HG03469 (cell line): Measurements from ENCODE around the gene MINAR2.

ENCODE experiments used
- ATAC-seq: cut with Tn5 transposase; IDR thresholded peaks from one replicate; pipeline ENCODE4 v1.9.1; 2021; ENCODE audit warnings: mild to moderate bottlenecking, moderate library complexity, moderate number of reproducible peaks; ENCODE audit not compliant: unreplicated experiment

The MINAR2 gene, protein sequence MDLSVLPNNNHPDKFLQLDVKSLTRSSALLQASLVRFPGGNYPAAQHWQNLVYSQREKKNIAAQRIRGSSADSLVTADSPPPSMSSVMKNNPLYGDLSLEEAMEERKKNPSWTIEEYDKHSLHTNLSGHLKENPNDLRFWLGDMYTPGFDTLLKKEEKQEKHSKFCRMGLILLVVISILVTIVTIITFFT

DNA sequence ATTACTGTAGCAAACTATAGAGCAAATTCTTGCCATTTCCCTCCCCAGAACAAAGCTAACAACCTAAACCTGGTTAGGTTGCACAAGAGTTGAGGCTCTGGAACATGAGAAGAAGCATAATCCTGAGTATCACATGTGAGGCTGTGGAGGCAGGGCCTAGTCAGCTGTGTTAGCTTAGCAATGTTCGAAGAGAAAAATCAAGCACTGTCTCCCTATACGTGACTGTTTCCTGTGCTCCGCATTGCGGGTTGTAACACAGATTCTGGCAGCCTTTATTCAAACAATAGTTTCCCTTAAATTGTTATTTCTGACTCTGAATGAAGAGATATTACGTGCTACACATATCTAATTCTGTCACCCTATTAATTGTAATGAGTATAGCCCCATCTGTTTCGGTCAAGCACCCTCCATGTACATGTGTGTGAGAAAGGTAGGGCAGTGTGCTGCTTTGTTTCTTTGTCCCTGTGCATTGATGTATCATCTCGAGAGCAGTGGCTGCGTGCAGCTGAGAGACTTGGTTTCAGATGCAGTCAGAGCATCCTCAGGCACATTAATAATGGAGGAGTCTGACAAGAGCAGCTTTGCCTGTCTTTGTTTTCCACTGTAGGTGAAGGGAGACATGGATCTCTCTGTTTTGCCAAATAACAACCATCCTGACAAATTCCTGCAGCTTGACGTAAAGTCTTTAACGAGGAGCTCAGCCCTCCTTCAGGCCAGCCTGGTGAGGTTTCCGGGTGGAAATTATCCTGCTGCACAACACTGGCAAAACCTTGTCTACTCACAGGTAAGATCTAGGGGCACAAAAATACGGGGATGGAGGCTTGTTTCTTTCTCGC lies at the start of gene MINAR2:
Gene MINAR2 (plus strand): TSS at position 523 of the 836 bp plus-strand sequence. CDS start 97 bp downstream, at position 620.
- ATAC-seq, result no peak

DNA sequence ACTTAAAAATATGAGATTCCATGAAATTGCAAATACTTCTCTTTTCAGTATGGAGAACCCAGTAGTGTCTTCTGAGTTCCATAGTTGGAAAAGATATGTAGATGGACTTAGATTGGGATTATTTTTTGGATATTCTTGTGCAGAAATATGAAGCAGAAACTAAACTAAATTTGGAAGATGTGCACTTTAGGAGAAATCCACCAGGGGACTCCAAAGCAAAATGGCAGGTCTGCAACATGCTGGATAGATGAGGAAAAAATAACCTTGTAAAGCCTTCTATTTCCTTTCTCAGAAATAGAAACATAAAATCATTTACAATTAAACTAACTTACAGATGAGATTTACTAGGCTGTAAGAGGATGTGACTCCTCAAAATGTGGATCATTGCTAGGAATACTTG lies 49.2 kb upstream of the MINAR2 start:
- ATAC-seq, result no peak

DNA sequence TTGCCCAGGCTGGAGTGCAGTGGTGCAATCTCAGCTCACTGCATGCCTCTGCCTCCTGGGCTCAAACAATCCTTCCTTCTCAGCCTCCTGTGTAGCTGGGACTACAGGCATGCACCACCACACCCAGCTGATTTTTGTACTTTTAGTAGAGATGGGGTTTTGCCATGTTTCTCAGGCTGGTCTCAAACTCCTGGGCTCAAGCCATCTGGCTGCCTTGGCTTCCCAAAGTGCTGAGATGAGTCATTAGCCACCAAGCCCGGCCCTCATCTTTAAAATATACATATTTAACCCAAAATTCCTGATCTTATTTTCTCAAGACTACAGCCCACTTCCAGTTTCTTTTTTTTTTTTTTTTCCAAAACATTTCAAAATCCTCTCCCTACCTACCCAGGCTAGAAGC lies 31.7 kb upstream of the MINAR2 start:
- ATAC-seq, result no peak

DNA sequence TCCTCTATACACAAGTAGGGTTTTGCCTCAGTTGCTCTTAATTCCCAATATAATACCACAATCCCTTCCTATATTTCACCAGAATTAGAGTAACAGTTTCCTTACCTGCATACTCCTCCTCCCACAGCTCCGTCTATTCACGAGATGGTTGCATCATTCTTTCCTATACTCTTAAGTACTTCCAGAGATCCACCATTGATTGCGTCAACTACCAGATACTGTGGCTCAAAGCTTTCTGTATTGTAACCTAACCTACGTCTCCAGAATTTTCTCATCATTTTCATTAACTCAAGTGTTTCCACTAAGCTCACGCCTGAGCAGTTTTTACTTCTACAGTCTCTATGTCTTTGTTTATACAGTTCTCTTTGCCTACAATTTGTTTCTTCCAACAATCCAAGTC lies 31.2 kb upstream of the MINAR2 start:
- ATAC-seq, result no peak

DNA sequence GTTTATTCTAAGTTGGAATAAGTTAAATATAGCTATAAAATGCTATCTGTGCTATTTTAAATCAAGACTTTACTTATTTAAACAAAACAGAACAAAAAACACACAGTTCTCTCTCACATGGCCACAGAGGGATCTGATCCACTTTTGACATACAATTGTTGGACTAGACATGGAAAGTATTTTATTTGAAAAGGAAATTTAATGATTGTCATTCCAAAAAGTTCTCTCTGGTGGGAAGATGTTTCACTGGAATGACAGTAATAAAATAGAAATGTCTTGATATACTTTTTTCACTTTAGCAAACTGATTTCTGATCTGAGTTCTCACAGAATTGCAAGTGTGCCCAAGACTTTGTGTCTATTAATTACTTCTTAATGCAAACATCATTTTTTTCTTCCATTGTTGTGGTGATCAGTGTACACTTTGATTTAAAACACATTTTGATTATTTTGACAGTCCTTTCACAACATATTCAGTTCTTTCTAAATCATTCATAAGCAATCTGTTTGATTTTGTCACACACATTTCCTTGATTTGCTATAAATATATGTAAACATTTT lies 30.1 kb upstream of the MINAR2 start:
- ATAC-seq, result no peak

DNA sequence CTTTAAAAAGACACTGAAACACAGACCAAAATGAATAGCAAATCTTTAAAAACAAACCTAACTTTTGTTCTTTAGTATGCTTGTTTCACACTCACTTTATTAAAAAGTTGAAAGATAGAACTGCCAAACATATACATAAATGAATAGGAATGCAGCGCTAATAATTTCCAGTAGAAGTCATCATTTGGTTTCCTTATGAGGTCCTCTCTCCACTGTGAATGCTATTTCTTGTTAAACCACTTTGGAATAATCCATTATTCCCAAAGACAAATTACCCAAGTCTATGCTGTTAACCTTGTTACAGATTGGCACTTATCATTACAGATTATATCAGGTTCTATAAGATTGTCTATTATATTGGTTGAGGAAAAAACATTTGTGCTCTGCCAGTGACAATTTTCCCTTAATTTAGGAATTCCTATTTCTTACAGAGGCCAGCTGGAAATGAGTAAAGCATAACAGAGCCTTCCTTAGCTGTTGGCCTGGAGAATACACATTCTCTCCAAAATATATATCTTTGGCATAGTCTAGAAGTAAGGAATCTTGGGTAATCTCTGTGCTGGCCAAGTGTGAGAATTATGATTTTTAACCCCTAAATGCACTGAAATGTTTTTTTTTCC lies 29.3 kb upstream of the MINAR2 start:
- ATAC-seq, result no peak

DNA sequence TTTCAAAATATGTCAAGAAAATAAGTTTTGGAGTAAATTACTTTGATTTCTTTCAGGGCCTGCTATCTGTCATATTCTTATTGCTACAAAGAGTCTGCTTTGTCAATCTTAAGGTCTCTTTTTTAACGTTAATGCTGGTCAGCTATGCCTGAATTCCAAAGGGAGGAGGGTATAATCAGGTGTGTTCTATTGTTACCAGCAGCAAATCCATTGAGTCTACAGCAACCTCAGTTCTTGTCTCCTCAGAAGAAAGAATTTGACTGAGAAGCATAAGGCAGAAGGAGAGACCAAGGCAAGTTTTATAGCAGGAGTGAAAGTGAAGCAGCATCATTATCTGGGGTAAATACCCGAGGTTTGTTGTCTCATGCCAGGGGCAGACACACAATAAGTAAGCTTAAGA lies 23.7 kb upstream of the MINAR2 start:
- ATAC-seq, result no peak

DNA sequence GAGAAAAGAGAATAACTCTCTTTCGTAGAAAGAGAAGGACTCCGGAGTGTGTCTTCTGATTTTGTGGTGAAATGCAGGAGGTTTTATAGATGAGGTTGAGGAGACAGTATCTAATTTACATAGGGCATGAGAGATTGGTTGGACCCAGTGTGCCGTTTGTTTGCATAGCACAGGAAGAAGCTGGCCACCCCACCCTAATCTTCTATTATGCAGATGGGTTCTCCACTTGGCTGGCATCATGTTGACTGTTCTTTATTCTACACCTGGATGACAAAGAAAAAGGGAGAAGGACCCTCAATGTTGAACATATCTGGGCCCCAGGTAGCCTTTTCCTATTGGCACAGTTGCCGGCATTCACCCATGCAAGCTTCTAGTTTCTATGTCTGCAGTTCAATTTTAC lies 23.2 kb upstream of the MINAR2 start:
- no peak for ATAC-seq

DNA sequence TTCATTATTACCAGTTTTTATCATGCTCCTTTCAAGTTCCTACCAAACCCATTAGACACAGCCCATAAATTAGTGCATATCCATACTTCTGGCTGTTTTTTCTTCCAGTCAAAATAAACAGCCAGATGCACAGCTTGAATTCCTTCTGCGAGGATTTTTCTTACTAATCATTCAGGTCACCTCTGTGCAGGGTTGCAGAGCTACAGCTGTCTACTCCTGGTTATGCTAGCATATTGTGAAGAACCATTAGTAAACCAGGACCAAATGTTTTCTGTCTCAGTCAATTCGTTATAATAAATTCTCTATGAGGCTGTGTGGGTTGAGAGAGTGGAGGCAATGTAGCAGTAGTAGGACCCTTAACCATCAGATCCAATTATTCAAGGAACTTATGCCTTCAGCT lies 8.1 kb upstream of the MINAR2 start:
- no peak for ATAC-seq

DNA sequence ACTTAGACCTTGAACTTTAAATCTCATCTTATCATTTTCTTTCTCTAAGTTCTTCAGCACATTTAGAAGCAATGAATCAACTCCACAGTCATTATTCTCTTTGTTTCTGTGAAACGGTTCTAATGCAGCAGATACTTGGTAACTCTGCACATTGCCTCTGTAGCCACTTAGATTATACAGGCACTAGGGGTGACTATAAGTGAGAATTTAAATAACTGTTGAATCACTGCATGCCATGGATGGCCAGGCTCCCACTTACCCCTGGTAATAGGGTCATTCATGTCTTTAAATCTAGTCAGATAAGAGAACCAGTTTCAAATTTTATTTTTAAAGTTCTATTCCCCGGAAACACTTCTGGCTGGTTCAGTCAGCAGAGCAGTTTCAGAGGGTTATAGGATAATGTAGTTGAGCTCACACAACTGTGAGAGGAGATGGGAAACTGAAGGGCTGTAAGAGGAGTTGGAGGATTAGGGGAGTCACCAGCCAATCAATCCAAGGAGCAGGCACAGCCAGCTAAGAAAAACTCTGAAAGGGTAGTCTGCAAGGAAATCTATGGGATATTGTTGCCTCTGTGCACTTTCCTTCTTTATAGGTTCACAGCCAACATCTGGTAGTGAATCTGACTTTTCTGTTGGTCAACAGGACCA lies 4.2 kb upstream of the MINAR2 start:
- no peak for ATAC-seq

DNA sequence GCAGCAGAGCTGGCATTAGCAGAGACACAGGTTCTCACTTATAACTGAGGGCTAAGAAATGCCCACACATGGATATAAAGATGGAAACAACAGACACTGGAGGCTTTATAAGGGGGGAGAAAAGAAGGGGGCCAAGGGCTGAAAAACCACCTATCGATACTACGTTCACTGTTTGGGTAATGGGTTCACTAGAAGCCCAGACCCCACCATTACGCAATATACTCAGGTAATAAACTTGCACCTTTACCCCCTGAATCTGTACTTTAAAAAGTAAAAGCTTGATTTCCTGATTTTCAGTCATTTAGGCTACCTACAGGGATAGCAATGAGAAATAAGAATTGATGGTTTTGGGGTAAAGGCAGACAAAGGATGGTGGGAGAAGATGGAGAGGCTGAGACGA lies 1.9 kb upstream of the MINAR2 start:
- ATAC-seq, result no peak

DNA sequence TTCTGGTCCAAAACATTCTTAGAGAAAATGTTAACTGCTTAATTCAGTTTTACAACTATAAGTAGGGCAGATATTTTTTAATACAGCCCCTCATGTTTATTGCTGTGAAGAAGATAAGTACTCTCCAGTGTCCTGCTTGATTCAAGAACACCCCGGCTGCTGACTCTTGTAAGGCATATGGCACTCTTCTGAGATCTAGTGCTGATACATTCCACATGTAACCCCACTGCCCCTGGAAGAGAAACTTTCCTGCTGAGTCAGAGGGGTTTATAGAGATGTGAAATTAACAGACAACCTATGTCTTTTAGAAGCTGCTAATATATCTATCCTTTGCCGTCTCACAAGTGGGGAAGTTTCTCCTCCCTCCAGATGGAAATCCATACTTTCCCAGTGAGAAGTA lies 1.0 kb upstream of the MINAR2 start:
- ATAC-seq, result no peak

DNA sequence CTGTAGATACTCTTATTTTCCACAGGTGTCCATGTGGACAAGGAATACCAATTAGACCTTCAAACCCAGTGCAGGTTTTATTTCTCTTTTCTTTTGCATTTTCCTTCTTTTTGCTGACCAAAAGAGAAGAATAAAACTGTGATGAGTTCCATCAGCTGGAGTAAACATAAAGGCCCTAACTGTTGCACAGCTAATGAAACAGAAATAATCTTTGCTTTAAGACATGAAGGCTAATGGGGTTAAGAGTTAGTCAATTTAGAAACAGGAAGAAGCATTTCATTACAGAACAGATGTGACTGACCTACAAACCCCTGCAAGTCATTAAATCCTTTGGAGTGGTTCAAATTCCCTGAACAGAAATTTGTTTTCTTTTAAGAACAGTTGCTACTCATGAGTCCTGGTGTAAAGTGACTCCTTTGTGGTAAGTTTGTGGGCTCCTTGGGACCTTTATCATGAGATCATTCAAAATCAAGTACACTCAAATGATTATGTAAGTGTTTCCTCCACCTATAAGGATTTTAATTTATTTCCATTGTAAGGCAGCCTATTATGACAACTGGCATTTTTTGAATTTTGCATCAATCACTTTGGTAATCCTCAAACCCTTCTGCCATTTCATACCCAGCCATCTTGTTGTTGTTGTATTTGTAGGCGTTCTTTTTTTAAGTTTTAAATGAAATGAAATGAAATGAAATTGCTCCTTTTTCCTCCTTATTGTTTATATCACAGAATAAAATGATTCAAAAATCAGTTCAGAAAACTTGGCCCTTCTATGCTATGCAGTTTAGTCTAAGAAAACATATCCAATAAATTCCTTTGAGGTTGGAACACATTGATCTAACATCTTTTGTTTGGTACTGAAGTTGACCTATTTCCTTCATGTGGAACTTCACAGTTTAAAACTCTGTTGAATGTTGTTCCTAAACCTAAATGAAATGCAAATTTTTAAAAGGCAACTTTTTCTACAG lies 1.3 kb downstream of the MINAR2 start:
- no peak for ATAC-seq

DNA sequence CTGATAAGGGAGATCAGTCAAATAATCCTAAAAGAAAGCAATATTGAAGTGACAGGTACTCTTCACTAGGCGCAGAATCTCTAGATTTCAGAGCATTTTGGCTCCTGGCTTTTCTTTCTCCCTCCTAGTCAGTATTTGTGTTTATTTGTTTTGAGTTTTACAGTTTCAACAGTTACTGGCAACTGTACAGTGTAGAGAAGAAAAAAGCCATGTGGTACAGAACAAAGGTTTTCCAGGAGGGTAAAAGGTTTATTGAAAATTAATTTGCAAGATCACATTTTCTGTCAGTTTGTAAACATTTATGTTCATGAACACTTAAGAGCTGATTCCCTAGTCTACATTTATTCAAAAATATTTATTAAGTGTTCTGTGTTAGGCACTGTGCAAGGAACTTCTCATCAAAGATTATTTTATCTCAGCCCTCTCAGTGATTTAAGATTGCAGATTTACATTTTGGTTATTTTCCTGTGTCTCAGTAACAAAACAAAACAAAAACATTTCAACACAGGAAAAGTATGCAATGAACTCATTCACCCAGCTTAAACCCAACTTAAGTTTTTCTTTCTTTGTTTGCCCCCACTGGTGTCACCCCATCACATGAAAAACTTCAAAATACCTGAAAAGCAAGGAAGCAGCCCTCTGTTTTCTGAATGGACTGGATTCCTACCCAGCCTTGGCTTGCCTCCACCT lies 12.9 kb downstream of the MINAR2 start:
- no peak for ATAC-seq

DNA sequence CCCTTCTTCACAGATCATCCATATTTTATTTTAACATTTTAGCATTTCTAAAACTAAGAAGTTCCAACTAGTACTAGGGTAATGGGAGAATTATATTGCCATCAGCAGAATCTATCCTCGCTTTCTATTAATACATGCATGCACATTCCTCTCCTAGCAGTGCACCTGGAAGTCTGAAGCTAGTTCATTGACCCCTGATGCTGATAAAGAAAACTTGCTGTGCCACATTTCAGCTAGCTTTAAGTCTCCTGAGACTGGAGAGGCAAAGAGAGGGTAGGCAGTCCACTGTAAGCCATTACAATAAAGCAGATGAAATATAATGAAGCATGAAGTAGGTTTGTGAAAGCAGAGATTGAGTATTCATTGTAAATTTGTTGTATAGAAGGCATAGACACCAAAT lies 15.8 kb downstream of the MINAR2 start:
- ATAC-seq, result no peak

DNA sequence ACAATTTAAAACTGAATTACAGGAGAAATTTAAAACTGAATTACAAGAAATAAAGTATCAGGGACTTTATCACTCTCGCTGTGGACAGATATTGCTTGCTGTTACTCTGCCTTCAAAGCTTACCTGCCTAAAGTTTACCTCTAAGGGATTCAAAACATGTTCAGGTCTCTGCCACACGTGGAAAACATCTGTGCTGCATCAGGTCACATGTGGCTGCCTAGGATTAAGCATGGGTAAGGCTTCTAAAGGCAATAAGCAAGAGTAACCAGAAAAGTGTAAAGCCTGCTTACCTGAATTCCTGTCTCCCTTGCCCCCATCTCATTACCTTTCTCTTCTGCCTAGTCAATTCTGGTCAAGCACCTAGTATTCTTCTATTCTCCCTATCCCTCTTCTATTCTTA lies 18.9 kb downstream of the MINAR2 start:
- no peak for ATAC-seq

DNA sequence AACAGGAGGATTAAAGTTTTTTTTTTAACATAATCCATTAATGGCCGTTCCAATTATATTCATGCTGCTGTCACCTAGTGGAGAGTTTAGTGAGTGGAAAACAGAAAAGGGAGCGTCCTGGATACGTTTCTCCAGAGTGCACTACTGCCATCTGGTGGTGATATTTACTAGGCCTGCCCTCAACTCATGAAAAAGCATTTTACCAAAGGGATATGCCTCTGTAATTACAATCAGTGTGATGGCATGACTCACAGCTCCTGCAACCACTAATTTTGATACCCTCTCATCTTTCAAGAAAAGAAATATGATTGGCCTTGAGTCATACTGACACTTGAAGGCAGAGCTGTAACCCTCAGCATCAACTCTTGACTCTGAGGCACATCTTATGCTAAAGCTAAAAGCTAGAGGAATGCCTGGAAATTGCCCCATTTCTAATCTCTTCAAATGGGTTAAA lies 20.1 kb downstream of the MINAR2 start:
- peak; percentile 89 for ATAC-seq

DNA sequence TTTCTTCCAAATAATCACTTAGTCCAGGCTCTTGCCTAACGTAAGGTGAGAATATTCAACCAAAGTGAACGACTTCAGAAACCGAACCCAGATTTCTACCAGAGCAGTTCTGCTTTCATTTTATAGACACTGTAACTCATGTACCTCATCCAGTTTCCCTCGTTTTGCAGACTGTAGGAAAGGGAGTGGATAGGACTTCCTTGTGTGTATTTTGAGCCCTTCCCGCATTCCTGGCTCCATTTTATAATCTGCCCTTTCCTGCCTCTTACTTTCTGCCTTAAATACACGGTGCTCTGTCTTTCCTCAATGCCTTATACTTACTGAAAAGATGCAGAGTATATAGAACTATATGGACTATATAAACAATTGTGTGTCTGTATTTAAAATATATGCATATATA lies 20.8 kb downstream of the MINAR2 start:
- no peak for ATAC-seq

DNA sequence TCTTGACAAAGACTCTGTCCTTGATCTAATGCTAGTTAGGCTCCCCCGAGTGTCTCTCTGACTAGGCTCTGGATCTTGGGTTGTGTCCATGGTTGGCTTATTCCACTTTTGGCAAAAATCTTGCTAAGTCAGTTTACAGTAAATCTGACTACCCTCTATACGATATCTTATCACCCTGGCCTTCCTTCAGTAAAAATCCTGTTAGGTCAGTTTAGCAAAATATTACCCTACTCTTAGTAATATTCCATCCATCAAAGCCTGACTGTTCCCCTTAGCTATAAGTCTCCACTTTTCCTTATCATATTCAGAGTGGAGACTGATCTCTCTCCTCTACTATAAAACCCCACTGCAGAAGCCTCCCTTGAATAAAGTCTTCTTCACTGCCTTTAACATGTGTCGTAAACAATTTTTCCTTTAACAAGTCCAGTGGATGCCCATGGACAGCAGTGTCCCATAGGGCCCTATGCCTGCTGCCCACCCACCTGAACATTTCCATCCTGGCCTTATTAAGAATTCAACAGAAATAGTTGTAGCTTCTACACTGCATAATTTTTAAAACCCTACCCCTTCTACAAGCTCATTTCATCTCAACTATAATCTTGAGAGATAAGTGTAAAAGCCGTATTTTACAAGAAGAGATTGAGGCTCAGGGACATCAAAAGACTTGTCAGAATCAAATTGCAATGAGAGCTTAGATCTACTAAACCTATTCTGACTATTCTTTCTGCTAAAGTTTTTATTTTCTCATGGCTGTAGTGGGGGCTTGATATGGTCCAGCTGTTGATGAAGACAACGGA lies 22.3 kb downstream of the MINAR2 start:
- ATAC-seq, result no peak
